NCI-H2227 treated with DMSO at 0.1 percent for 48 hours (cell line): Measurements from ENCODE around the gene VSTM4.

Source experiments
- DNase-seq: peaks from one replicate; lab custom pipeline; 2025; lab: John Stamatoyannopoulos, UW

Gene VSTM4

DNA sequence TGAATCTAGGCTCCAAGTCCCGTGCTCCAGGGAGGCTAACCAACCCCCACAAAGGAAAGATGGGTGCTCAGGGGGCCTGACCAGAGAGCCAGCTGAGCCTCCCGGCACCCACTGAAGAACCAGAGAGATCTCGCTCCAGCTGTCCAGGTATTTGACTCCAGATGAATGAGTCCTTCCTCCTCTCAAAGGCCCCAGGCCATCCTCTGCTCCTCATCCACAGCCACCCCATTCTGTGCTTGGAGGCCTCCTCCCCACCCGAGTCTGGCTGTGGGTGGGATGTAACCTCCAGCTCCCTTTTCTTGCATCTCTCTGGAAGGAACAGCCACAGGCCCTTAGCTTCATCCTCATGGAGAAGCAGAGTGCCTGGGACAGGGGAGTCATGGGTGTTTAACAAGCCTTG is 44.6 kb downstream of the VSTM4 start:
- DNase-seq: no peak

DNA sequence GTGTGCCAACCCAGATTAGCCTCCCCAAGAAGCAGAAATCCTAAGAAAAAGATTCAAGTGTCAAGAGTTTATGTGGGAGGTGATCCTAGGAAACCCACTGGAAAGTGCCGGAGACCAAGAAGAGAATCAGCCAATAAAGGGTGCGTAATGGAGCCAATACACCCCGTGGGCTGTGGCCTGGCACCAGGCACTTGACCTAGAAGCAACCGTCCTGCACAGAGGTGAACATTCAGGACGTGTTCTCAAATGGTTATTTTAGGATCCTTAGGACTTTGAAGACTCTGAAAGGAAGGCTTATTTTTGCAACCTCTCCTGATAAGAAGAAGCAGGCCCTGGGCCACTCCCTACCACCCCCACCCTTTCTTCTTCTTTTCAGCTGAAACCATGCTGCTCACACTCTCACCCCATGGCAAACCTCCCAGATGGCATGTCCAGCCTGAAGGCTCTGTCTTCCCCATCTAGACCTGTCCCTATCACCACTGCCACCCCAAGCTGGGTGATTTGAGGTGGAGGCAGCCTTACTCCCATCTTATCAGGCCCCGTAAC is 46.6 kb downstream of the VSTM4 start:
- no peak for DNase-seq

DNA sequence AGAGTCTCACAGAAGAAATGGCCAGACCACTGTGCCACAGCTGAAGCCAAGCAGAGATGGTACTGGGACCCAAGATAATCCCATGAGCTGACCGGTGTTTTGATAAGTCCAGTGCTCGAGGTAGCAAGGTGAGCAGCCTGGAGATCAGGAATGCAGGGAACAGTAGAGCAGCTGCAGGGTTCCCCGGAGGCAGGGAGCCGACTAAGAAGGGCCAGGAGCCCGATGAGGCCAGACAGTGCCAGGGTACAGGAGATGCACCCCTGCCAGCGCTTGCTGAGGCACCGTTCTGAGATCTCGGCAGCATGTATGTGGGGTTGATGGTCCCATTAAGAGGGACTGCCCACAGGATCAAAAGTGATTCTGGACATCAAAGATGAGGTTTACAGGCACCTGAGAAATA is 47.1 kb downstream of the VSTM4 start:
- no peak for DNase-seq

DNA sequence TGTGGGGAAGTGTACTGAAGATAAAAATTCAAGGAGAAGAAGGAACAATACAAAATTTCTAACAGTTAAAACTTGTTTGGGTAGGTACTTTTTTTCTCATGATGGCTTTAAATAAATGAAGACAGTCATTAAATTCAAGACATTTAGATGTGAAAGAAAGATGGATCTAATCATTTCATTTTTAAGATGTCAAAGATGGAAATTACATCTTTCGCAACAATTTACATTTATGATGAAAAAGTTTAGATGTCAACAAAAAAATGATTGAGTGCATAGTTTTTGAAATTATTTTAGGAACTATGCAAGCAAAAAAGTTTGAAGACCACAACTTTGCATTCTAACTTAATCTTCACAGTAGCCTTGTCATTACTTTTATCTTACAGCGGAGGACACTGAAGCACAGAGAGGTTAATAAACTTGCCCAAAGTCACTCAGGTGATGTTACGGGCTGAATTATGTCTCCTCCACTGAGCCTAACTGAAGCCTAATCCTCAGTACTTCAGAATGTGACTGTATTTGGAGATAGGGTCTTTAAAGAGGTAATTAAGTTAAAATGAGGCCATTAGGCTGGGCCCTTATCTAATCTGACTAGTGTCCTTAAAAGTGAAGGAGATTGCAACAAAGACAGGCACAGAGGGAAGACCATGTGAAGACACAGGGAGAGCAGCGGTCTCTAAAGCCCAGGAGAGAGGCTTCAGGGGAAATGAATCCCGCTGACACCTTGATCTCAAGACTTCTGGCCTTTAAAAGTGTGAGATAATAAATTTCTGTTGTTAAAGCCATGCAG is 48.2 kb downstream of the VSTM4 start:
- DNase-seq: no peak

GRCh38 chr10:49062229-49062628 is 53.1 kb downstream of the VSTM4 start:
- DNase-seq: no peak

DNA sequence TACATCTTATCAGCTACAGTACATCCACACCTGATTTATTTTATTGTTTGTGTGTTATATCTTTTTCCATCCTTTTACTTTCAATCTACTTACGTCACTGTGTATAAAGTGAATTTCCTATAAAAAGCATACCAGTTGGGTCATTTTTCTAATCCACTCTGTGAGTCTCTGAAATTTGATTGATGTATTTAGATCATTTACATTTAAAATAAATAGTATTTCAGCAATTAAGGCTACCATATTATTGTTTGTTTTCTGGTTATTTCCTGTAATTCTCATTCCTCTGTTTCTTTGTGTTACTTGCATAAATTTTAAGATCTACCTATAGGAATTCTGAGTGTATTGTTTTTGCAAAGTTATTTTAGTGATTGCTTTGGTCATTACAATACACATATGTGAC is 53.7 kb downstream of the VSTM4 start:
- DNase-seq: no peak

GRCh38 chr10:49058463-49059255 is 56.7 kb downstream of the VSTM4 start:
- DNase-seq: no peak

- DNase-seq: no peak
These were observed 58.0 kb downstream of the VSTM4 start for GRCh38 chr10:49057231-49057880.

DNA sequence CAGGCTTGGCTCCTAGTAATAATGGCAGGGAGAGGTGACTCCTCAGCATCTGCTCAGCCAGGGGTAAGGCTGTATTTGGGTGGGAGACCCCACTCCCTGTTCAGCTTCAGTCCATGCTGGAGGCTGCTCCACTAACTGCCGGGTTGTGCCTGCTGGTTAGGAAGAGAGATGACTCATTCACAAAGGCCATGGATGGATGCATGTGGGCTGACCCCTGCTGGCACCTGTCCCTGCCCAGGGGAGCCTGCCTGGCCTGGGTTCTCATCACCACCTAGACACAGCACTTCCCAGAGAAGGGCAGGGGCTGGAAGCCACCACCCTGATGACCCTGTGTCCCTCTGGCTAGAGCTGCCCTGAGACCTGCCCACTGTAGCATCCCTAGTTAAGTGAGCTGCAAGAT is 59.0 kb downstream of the VSTM4 start:
- DNase-seq: no peak

DNA sequence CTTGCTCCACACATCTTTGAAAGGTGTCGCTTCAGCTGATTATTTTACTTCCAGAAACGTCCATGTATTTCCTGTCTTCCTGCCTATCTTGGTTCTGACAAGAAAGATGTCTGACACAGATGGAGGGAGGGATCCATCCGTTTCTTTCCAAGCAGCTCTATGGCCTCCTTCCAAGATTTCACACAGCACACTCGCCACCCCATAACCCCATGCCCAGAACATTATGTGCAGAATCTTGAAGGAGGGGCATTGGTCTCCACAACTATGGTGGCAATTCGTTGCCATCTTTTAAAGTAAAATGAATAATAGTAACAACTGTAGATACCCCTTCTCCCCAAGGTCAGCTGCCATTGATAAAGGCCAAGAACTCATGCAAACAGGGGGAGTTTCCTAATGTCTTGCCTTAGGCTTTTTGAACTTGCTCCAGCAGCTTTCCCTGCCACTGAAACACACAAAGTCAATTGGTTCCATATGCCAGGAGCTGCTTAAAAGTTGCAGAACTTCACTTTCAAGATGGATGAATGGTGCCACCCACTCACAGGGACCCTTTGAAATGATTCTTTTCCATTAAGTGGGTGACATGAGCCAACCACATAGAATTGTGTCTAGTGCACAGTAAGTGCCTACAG is 60.0 kb downstream of the VSTM4 start:
- DNase-seq: no peak

- no peak for DNase-seq
These were observed 60.6 kb downstream of the VSTM4 start for GRCh38 chr10:49054753-49055152.

DNA sequence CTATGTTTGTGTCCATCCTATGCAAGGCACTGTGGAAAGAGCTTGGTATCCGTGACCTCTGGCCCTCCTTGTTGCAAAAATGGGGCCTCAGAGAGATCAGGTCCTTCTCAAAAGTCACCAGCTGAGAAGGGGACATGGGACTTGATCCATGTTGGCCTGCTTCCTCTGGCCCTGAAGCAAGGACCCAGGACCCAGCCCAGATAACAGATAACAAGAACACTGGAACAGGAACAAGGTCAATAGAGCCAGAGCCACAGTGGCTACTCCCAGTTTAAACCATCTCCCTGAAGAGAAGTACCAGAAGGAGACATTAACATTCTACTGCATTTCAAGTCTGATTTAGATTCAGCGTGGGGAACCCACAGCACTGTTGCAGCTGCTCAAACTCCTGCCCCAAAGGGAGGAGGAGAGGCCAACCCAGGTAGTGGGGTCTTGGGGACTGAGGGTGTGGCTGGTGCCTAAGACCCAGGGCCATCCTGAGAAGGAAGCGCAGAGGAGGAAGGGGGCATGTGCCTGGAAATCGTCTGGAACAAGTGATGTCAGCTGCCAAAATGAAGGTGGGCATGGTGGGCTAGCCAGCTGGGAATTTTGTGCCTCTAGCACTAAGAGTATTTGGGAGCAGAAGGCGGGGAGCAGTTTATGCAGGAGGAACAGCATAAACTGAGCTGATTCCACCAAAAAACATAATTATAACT is 61.2 kb downstream of the VSTM4 start:
- DNase-seq: no peak

DNA sequence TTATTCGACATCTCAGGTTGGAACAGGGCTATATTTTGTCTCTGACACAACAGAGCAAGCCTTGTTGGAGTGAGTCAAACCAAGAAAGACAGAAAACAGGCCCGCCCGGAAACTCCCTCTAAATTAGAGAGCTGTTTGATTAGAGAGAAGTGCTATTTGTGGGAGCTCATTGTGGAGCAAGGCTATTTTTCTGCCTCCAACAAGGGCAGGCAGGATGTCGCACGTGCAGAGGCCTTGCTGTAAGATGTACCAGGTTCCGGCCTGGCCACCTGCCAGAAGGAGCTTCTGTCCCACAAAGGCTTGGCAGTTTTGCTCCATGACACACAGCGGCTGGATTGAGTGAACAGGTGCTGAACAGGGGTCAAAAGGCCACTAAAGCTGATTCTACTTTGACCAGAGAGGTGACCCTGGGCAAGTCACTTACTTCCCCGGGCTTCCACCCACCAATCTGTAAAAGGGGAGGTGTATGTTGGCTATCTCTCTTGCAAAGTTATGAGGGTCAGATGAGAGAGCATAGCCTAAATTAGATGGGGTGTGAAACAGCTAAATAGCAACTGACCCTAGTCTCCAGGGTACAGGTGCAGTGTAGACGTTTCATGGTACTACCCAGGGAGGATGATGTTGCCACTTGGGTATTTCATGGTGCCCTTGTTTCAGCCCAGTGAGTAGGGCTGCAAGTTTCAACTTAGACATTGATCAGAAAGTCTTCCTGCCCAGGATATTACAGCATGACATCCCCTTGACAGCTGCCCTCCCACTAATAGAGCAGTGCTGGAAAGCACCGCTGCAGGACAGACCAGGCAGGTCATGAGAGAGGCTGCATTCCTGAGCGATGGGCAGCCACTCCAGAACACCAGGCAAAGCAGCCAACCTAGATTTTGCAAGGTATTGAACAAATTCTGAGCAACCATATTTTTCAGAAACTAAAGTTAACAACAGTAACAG is 62.0 kb downstream of the VSTM4 start:
- DNase-seq: no peak

- DNase-seq: no peak
These were observed 63.3 kb downstream of the VSTM4 start for GRCh38 chr10:49052069-49052468.

GRCh38 chr10:49050906-49051305 is 64.4 kb downstream of the VSTM4 start:
- no peak for DNase-seq

GRCh38 chr10:49050366-49050765 is 65.0 kb downstream of the VSTM4 start:
- no peak for DNase-seq

DNA sequence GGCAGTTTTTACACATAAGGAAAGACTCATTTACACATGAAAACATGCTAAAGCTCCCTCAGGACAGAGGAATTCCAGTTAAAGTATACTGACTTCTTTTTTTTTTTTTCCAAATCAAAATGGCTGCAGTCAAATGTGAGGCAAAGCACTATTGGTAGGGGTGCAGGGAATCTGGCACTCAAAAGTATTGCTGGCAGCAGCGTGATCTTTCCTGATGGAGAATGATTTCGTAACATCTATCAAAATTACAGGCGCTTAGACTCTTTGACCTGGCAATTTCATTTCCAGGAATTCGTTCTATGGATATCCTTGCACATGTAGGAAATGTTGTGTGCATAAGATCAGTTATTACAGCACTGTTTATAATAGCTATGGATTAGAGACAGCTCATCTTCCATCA is 65.7 kb downstream of the VSTM4 start:
- no peak for DNase-seq

GRCh38 chr10:49047128-49047639 is 68.1 kb downstream of the VSTM4 start:
- no peak for DNase-seq

DNA sequence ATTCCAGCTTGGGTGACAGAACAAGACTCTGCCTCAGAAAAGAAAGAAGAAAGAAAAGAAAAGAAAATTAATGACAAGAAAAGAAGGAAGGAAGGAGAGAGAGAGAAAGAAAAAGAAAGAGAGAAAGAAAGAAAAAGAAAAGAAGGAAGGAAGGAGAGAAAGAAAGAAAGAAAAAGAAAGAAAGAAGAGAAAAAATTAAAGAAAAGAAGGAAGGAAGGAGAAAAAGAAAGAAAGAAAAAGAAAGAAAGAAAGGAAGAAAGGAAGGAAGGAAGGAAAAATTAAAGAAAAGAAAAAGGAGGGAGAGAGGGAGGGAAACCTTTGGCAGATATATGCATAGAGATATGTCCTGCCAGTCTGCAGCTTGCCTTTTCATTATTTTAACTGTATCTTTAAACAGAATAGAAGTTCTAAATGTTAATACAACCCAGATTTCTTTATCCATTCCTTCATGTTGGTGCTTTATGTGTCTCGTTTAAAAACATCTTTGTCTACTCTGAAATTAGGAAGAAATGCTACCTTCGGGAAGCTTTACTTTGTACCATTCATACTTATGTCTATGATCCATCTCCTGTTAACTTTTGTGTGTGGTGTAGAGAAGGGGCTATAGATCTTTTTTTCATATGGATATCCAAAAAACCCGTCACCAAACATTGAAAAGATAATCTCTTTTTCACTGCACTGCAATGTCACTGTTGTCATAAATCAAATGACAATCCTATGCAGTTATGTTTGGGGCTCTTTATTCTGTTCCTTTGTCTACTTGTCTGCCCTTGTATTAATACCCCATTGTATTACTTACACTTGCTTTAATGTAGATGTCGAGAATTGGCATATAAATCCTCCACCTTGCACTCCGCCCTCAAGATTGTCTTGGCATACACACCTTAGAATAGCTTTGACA is 70.8 kb downstream of the VSTM4 start:
- DNase-seq: no peak
